ENCODE measurements around the gene WAS.
"Not testable (repeated sequence)": the region's sequence is repeated elsewhere in the genome, so short reads cannot be mapped to it uniquely, and the experiment has no call there.

Gene WAS

GRCh38 chrX:48688531-48689150 lies 5.0 kb downstream of the WAS start:
- no peak for DNase-seq

- DNase-seq, result no peak
Observed at GRCh38 chrX:48689208-48689920, 5.8 kb downstream of the WAS start.

DNA sequence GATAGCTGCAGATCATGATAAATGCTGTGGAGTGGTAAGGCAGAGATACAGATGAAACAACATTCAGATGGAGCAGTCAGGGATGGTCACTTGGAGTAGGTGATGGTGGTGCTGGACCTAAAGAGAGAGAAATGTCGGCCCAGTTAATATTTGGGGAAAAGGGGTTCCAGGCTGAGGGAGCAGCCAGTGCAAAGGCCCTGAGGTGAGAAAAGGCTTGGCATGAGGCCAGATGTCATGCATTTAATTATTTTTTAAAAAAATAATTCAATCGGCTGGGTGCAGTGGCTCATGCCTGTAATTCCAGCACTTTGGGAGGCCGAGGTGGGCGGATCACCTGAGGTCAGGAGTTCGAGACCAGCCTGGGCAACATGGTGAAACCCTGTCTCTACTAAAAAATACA lies 8.1 kb downstream of the WAS start:
- DNase-seq, result not testable (repeated sequence)

GRCh38 chrX:48694776-48695533 lies 11.4 kb downstream of the WAS start:
- no peak for DNase-seq

DNA sequence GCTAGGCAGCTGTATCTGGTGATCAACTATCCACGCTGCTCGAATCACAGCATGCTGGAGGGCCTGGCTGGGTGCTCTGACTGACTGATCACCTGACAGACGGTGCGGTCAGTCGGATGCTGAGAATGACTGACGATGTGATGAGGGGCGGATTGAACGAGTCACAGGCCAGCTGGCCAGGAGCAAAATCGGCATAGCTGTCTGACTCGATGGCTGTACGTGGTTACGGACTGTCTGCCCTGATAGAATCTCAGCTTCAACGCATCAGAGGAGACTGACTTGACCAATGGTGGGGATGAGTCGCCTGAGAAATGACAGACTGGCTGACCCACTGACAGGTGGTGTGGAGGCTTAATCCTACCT lies 11.9 kb downstream of the WAS start:
- peak; percentile 47 for DNase-seq

GRCh38 chrX:48695925-48696300 lies 12.3 kb downstream of the WAS start:
- peak; percentile 55 for DNase-seq

- DNase-seq, result peak; percentile 90
Observed at GRCh38 chrX:48696301-48696908, 12.8 kb downstream of the WAS start, which contains the start of gene SUV39H1. SUV39H1 (plus strand) TSS chrX:48696734; CDS start chrX:48696785, 51 bp downstream.

- DNase-seq, result peak; percentile 67
Observed at GRCh38 chrX:48696909-48697727, 13.5 kb downstream of the WAS start.

DNA sequence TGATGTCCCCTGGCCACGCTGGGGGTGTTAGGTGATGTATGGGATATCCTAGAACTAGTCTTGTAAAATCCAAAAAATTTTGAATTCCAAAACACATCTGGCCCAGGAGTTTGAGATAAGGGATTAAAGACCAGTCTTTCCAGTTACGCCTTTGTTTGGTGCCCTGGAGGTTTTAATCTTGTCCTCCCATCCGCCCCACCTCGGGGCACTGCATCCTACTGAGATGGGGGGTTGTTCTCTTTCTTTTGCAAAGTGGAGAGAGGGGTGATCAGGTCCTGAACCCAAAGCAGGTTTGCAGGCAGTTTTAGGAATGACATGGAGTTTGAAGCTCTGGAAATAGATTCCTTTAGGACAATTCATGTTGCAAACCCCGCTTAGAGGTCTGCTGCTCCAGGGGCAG lies 14.7 kb downstream of the WAS start:
- no peak for DNase-seq

- DNase-seq, result no peak
Observed at GRCh38 chrX:48700246-48700645, 16.6 kb downstream of the WAS start.

- no peak for DNase-seq
Observed at GRCh38 chrX:48700951-48701653, 17.5 kb downstream of the WAS start.

GRCh38 chrX:48702032-48702431 lies 18.4 kb downstream of the WAS start:
- DNase-seq, result no peak

DNA sequence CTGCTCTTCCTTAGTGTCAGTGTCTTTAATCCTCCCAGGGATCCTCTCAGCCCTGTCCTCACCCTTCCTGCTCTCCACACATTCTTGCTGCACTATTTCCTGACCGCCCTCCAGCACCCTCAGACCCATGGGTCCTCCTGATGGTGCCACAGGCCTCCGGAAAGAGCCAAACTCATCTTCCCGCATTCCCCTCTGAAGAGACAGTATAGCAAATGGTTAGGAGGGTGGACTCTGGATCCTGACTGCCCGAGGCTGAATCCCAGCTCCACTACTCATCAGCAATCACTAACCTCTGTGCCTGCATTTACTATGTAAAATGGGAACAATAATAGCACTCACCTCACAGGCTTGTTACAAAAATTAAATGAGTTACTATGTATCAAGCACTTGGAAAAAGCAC lies 19.1 kb downstream of the WAS start:
- no peak for DNase-seq

DNA sequence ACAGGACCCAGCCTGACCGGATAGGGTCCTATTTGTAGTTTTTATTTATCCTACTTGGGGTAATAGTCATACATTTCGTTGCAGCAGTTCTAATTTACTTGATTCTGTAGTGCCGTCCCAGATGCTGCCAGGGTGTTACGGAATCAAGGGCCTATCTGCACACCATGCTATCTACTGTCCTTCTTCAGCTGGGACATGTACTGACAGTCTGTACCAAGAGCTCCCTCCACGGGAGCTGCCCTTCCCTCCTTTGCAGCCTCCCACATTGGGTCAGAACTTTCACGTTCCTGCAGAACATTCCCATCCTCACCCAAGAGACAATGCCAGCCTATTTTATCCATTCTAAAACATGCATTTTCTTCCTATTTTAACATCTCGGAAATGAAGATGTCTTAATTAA lies 19.6 kb downstream of the WAS start:
- DNase-seq, result no peak

DNA sequence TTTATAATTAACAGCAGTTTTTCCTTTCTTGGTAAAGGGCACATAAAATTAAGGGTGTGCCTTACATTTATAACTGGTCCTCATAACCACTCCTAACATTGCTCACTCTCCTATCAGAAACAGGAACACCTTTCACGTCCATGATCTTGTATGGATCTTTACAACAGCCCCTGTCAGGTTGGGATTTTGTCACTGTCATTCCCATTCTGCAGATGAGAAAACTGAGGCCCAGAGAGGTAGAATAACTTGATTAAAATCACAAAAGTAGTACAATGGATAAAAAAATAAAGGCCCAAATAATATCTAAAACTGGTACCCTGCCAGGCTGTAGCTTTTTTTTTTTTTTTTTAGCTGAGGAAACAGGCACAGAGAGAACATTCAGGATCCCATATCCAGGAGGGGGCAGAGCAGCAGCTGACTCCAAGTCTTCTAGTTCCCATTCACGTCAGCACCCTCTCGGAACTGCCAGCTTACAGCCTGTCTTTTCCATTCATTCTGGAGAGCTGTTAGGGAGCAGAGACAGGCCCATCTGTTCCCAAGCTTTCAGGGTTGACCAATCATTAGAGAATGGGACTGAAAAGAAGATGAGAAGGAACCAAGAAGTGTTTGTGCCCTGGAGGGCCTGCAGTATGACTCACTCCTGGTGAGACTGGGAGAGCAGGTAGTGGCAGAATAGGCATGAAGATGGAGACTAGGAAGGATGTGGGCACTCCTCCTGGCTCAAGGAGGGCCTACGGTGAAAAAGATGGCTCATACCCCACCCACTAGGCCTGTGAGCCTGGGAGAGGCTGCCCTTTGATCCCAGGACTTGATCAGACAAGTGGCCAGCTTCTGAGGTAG lies 20.3 kb downstream of the WAS start:
- peak; percentile 2 for DNase-seq

DNA sequence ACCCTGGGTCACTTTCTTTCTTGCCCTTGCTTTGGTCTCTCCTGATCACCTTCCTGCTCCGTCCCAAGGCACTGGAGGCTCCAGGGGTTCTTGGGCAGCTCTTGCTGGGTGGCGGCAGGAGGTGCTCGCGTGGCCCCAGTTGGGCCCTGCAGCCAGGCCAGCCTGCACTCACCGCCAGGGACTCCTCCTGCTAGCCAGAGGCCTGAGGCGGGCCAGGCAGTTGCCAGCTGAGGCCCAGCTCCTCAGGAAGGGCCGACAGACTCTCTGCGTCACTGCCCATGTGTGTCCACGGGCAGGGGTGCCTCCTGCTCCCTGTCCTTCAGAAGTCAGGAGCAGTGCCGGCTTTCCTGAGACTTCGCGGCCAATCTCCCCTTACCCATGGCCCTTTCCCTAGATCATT lies 22.3 kb downstream of the WAS start:
- no peak for DNase-seq

DNA sequence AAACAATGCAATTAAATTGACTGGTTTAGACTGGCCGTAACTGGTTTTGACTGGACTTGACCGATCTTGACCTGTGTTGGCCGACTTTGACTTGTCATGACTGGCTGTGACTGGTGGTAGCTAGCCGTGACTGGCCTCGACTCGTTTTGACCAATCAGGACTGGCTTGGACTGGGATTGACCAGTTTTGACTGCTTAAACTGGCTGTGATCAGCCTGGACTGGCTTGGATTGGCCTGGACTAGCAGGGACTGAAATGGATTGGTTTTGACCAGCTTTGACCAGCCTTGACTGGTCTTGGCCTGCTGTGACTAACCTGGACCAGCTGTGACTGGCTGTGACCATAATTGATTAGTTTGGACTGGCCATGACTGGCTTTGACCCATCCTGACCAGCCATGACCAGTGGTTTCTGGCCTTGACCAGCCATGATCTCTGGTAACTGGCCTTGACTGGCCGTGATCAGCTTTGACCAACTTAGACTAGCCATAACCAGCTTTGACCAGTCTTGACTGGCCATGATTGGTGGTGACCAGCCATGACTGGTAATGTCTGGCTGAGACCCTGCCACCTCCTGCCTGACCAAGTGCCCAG lies 26.0 kb downstream of the WAS start:
- DNase-seq, result no peak

DNA sequence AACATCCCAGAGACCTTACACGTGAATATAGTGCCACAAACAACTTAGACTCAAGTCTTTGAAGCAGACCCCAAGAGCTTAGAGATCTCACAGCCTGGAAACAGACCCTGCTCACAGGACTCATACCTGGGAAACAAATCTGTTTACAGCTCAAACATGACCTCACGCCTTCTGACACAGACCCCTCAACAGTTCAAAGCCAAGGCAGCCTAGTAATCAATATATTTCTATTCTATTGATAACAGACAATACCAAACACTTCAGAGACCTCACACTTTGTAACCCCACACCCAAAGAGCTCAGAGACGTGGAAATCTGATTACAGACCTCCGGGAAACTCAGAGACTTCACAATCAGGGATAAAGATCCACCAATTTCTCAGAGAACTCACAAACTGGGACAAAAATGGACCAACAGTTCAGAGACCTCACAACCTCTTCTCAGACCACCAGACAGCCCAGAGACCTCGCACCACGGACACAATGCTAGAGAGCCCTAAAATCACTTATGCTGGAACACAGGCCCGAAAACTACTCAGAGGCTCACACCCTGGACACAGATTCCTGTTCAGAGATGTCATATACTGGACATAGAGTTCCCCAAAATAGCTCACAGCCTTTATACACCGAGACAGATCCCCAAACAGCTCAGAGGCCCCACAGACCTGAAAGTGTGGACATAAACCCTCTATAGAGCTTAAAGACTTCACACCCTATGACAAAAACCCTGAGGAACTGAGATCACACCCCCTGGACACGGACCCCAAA lies 27.7 kb downstream of the WAS start:
- DNase-seq, result no peak

GRCh38 chrX:48711929-48712505 lies 28.4 kb downstream of the WAS start:
- DNase-seq, result no peak

GRCh38 chrX:48713847-48714246 lies 30.2 kb downstream of the WAS start:
- DNase-seq, result no peak
